Right lung (tissue), 5 donors: ENCODE data around the gene LIMS1. TPM values are rescaled to one million over a fixed set of nuclear protein-coding genes. Genes with fewer than 3 reads are reported as not detected.
"Not testable (repeated sequence)": the region's sequence is repeated elsewhere in the genome, so short reads cannot be mapped to it uniquely, and the experiment has no call there.

Experiments
- DNase-seq, 2 donors: peaks; one replicate each; pipeline ENCODE4 v3.0.0-alpha.2; 2013
- polyA plus RNA-seq, 5 donors: library from polyadenylated mRNA; unstranded; fragments of 120-200 nt; gene quantifications; one replicate each; pipeline versions ENCODE4 v1.2.1 to v1.2.3, GENCODE V29; 2013; ENCODE audit warnings: inconsistent platforms in 1 of 5, low replicate concordance in 1 of 5; ENCODE audit not compliant: insufficient read length in 5 of 5, insufficient read depth in 1 of 5

The LIMS1 gene
- polyA plus RNA-seq, 5 donors, result 47.1 to 79.7 (median 66.3) TPM

DNA sequence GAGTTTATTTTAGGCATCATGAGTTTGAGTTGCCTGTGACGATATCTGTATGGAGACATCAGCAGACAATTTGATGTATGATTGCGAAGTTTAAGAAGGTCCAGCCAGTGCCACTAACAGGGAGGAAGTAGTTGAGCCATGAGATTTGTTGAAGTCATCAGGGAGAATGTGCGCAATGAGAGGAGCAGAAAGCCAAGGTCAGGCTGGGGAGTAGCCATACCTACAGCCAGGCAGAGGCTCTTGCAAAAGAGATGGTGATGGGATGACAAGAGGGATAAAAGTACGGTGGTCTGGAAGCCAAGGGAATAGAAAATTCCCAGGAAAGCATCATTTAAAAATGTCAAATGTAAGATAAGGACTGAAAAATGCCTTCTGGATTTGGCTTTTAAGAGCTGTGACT lies 51.2 kb downstream of the LIMS1 start:
- no peak for DNase-seq

DNA sequence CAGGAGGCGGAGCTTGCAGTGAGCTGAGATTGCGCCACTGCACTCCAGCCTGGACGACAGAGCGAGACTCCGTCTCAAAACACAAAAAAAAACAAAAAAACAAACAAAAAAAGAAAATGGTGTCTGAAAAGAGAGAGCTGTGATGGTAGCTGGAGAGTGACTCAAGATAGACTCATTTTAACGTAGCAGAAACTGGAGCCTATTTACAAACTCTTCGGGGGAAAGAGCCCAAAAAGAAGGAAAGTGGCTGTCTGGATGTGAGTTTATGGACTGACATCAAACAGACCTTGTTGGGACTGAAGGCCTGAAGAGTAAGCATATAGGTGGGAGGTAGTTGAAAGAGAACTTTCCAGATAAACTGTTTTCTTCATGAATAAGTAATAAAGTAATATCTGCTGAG lies 51.8 kb downstream of the LIMS1 start:
- no peak for DNase-seq

DNA sequence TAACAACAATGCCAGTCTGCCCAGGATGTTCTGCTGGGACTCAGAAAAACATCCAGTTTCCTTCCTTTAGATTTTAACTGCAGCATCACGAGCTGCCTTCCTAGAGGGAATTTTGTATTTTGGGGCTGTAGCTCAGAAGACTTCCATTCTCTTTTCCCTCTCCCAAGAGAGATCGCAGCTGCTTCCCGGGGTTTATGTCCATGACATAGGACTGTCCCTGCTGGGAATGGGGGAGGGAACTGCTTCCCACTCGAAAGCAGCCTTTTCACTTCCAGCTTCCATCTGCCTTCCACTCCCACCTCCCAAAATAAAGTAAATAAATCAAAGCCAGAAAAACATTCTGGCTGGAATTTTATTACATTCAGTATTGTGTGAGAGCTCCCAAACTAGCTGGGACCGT lies 52.4 kb downstream of the LIMS1 start:
- no peak for DNase-seq

DNA sequence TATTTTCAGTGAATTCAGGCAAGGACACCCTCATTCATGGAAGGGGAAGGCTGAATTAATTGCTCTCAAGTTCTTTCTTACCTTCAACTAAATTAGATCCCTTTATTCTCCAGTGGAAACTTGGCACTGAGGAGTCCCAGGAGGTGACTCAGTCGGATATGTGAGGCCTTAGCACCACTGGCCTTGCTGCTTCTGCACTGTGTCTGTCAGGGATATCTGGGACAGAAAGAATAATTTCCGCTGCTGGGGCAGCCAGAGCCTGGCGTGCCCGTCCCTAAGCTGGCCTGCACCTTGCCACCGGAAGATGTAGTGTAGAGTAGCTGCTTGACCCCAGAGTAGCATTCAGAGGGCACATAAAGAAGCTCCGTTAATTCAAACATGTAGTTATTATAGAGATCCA lies 53.4 kb downstream of the LIMS1 start:
- no peak for DNase-seq

DNA sequence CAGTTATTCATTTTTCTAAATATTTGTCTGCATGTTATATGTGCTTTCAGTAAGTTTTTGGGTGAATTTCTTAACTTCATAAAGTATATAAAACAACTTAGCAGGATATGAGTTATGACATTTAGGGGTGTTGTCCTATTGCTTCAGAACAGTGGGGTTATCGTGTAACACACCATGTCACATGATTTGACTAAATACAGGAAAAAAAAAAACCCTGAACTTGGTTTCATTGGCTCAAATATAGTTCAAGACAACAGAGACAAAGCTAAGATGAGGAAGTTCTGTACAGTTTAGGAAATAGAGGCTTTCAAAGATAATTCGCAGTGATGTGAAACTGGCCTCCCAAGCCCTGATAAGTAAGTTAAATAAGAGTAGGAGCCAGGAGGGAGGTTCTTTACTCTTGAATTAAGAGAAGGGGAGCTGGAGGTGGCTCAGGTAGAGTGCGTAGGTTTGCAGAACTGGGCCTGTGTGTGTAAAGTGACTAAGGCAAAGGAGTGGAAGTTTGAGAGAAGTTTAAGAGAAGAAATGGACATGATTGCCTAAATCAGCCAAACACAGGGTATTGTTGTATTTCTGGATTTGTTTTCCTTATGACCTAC lies 53.9 kb downstream of the LIMS1 start:
- DNase-seq, result no peak

DNA sequence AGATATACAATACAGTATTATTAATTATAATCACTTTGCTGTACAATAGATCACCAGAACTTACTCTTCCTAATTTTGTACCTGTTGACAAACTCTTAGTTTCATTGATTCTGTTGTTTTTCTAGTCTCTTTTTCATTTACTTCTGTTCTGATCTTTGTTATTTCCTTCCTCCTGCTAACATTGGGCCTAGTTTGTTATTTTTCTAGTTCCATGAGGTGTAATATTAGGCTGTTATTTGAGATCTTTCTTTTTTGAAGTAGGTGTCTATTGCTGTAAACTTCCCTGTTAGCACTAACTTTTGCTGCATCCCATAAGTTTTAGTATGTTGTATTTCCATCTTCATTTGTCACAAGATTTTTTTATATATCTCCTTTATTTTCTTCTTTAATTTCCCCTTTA lies 55.1 kb downstream of the LIMS1 start:
- no peak for DNase-seq

DNA sequence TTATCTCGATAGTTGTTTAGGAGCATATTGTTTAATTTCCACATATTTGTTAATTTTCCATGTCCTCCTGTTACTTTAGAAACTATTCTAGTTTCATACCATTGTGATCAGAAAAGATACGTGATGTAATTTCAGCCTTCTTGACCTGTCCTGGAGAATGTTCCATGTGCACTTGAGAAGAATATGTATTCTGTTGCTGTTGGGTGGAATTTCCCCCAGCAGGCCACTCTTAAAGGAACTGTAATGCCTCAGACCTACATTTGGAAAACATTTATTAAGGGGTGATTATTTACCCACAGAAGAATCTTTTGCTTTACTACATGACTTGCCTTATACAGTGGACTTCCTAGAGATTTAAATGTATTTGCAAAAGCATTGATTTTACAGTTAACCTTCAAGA lies 55.5 kb downstream of the LIMS1 start:
- DNase-seq, result no peak

DNA sequence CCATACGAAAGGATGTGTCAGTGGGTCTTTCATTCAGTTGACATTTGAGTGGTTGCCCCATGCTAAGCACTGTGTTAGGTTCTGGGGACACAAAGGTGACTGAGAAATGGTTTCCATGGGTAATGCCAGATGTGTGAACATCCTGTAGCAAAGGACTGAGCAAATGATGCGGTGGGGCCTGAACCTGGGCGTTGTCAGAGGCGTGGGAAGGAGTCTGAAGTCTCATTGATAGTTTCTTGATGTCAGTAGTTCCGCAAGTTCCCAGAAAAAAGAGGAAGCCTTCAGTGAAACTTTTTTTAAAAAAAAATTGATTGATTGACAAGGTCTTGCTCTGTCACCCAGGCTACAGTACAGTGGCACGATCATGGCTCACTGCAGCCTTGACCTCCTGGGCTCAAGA lies 56.9 kb downstream of the LIMS1 start:
- no peak for DNase-seq

DNA sequence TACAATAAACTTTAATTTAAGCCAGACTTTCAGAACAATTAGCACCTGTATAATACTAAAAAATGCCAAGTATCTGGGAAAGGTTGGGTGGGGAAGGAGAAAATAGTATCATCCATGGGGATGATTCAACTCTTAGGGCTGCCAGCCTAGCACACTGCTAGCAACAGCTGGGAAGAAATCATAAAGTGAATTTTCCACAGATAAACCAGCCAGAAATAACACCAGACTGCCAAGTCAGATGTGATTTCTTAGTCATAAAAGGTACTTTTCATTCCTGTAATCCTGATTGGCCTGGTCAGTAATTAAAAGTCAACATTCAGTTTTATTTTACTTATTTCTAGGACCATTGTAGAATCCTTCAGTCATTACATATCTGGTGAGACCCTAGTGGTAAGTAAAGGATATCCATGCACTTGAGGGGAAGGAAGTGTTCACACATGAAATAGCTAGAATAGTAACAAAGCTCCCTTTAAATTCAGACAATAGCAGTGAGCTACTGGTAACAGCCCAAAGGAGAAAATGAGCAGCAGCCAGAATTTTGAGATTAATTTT lies 59.4 kb downstream of the LIMS1 start:
- DNase-seq, result no peak

DNA sequence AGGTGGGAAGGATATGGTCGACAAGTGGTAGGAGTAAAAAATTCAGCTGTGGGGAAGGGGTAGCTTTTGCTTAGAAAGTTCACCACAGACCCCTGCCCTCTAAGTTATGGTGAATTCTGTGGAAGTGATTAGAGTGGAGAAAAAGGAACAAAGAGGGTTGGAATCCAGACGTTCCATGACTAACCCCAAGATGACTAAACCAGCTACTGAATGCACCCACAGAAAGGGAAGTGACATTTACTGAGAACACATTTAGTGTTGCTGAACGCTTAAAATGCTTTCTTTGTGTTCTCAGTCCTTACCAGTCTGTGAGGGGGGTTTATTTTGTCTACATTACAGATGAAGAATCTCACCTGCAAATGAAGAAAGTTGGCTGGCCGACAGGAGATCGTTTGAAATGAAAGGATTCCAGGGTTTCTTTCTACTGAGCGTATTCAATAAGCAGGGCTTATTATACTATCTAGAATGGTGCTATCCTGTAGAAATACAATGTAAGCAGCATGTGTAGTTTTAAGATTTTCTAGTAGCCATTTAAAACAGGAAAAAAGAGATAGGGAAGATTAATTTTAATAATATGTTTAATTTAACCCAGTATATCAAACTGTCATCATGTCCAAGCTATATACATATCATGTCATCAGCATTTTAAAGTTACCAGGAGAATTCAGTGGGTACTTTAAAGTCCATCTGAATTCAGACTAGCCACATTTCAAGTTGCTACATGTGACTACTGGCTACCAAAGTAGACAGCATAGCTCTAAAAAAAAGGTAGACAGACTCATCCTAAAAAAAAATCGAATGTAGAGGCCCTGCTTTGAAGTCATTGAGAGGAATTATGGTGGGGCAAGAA lies 60.1 kb downstream of the LIMS1 start:
- no peak for DNase-seq

DNA sequence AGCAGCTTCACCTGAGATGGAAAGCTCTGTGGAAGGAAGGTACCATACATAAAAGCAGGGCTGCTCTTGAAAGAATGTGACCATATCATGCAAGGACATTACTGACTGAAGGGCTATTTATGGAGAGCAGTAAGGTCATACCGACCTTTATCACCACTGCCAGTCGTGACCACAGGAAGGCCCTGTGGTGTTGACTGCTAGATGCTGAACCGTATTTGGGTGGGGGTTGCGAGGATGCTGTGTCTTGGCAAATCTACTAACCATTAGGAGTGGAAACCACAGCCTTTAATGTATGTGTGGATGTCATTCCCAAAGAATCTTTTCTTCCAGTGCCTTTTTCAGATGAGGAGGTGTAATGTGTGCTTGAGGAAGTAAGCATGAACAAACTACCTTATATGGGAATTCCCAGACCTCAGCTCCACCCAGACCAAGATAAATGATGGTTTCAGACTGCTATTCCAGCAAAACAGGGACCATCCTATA lies 60.8 kb downstream of the LIMS1 start:
- no peak for DNase-seq

DNA sequence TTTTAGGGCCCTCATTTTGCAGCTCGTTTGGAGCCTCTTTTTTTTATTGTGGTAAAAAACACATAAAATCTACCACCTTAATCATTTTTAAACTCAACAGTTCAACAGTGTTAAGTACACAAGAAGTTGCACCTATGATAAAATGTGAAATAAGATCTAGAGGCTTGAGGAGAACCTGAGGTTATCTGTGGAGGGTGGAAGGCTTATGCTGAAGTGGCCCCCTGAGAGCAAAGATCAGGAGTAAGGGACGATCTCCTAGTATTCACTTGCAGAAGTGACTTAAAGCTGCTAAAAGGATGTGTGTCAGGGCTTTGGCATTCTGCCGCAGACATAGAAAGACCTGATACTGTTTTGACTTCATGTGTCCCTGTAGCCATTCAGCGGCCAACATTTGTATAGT lies 61.5 kb downstream of the LIMS1 start:
- not testable (repeated sequence) for DNase-seq

DNA sequence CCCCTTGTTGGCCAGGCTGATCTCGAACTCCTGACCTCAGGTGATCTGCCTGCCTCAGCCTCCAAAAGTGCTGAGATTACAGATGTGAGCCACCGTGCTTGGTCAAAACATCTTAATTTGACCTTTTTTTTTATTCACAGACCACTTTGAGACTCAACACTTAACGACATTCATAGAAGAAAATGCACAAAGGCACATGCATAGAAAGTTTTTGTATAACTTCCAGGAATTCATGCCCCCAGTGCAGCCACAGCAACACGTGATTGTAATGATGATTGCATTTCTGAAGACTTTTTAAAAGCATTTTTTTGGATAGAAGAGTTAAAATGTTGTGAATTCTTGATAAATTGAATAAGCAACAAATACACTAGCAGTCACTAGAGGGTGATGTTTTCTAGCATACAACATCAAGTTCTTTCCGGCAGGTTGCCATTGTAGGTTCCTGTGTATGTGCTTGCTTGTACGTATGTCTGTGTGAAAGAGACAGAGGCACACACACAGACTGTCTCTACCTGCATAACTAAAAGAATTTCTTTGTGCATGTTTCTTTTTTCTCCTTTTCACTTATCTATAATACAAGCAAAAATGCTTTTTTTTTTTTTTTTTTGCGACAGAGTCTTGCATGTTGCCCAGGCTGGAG lies 63.0 kb downstream of the LIMS1 start:
- not testable (repeated sequence) for DNase-seq

DNA sequence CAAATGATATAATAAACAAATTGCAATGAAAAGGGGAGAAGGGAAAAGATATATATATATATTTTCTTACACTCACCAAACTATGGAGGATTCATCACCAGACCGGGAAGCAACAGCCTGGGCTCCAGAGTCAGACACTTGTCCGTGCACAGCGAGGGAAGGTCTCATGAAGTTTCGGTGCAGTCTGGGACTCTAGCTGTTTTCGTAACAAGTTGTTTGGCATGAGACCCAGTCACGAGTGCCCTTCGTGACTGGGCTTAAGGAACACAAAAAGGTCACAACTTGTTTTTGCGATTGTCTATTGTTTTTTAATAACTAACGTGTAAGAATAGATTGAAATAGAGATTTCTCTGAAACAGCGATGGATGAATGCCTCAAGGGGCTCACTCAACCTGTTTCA lies 66.9 kb downstream of the LIMS1 start:
- DNase-seq, result not testable (repeated sequence)

DNA sequence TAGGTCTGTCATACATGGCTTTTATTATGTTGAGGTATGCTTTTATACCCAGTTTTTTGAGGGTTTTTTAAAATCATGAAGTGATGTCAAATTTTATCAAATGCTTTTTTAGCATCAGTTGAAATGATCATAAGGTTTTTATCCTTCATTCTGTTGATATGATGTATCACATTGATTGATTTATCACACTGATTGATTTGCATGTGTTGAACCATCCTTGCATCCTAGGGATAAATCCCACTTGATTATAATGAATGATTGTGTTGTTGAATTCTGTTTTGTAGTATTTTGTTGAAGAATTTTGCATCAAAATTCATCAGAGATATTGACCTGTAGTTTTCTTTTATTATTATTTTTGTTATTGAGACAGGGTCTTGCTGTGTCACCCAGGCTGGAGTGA lies 68.2 kb downstream of the LIMS1 start:
- no peak for DNase-seq

DNA sequence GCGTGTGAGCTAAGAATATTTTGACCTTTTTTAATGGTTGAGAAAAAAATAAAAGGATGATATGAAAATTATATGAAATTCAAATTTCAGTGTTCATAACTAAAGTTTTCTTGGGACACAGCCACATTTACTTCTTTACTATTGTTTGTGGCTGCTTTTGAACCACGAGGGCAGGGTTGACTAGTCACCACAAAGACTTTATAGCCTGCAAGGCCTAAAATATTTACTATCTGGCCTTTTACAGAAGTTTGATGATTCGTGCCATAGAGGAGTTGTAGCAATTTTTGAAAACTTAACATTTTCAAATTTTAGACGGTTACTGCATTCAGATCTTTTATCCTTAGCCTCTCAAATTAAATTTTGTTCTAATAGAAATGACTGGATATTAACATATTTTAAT lies 69.9 kb downstream of the LIMS1 start:
- no peak for DNase-seq

DNA sequence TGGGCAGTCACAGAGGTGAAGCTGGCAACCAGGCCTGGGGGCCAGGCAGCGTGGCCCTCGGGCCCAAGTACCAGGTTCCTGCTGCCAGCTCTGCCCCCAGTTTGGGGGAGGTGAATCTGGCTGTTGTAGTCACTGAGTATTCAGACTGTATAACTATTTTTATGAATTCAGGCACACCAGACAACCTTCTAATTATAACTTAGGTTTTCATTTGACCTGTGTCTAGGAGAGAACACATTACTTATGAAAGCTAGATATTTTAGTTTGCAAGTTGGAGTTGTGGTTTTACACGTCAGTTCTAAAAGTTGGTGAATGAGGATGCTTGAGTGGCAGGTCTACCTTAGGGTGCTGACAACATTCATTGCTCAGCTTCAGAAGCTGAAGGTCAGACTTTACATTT lies 71.7 kb downstream of the LIMS1 start:
- no peak for DNase-seq

DNA sequence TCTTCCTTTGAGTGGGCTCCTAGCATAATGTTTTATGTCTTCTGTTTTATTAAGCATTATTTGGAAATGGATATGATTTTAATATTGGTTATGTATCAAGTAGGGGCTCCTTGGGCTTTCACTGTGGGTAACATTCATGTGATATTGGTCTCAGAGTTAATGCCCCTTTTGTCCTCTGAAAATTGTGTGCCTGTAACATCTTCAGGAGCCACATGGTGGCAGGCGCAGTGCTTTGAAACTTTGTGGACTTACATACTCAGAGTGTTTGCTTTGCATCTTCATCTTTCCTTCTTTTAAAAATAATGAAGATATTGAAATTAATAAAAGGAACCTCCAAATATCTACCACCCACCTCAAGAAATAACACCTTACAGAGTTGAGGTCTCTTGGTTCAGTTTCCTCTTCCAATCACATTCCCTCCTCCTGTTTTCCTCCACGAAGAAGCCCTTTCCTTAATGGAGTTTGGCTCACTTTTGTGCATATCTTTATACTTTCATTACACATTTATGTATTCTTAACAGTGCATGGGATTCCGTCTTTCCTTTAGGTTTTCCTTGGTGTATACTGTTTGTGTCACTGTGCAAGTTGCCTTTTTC lies 73.5 kb downstream of the LIMS1 start:
- no peak for DNase-seq

DNA sequence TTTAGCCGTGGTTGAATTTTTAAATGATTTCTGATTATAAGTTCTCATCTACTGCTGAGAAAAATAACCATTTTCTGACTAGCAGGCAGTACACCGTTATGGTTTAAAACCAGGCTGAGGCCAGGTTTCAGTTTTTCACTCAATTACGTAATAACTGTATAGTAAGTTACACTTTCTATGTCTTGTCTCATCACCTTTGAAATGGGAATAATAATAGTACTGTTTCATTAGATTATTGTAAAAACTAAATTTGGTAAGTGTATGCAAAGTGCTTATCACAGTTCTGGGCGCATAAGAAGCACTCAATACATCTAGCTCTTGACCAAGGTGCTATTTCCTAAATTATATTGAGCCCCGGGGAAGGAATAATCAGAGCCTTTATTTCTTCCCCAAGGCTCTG lies 76.8 kb downstream of the LIMS1 start:
- DNase-seq, result no peak

DNA sequence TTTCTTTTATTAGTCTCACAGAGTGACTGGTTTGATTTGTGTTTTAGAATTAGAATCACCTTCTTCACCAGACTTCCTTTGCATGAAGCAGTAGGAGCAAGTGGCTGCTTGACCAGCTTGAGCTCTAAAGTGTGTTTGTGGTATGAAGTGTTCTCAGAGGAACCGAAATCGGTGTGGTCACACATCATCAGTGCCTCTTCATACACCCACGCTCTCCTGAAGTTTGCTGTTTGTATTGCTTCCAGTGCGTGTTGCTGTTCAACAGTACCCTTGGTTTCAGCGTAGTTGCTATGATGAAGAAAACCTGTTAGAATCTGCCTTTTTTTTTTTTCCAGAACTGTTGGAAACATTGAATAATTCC lies 77.9 kb downstream of the LIMS1 start:
- DNase-seq, result peak; percentile 70 to 76

DNA sequence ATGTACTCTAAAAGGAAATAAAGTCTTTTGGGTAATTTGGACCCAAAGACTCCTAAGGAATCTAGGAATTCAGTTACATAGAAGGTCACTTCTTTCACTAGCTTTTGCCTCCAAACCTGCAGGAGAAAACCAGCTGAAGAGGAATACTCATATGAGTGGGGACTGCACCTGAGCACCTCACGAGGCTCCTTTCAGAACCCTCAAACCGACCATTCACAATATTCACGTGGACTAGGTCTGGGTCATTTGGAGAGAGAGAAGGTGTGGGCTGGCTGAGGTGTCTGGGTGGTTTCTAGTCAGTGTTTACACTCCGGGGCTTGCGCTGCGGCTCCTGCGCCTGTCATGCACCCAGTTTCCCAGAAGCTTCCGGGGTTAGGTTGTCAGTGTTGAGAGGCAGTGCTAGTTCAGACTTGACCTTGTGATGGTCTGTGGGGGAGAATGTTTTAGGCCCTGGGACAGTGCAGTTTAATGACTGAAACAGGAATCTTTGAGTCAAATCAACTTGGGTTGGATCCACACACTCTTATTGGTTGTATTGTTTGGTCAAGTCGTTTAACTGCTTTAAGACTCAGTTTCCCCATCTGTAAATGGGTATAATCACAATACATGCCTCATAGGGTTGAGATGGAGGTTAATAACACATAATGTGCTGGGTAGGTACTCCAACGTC lies 78.4 kb downstream of the LIMS1 start:
- no peak for DNase-seq
